RWPE2 (cell line): ENCODE measurements around the gene ME3.

Source experiments
- ATAC-seq: fragments of 200-7000 bp; cut with Tn5 transposase; 3 replicates; pipeline ENCODE4 v1.9.1; 2021; ENCODE audit warnings: low read depth
- DNase-seq: peaks from one replicate; pipeline ENCODE4 v3.0.0-alpha.2; 2020; ENCODE audit warnings: low spot score
- H3K27ac ChIP-seq: fragments of 450-650 bp; 2 replicates; pipeline ENCODE4 v1.5.1; 2017; ENCODE audit warnings: mild to moderate bottlenecking; ENCODE audit not compliant: poor library complexity, severe bottlenecking
- H3K27me3 ChIP-seq: fragments of 250-450 bp; sonication (Bioruptor Pico); 2 replicates; pipeline ENCODE4 v1.5.1; 2021; ENCODE audit warnings: mild to moderate bottlenecking, moderate library complexity; ENCODE audit not compliant: insufficient read depth, poor library complexity, severe bottlenecking
- H3K36me3 ChIP-seq: fragments of 250-450 bp; sonication (Bioruptor Pico); 2 replicates; pipeline ENCODE4 v1.5.1; 2020; ENCODE audit warnings: low read depth, mild to moderate bottlenecking, moderate library complexity
- H3K4me1 ChIP-seq: fragments of 250-450 bp; sonication (Bioruptor Pico); 2 replicates; pipeline ENCODE4 v1.5.1; 2021; ENCODE audit warnings: mild to moderate bottlenecking, moderate library complexity; ENCODE audit not compliant: insufficient read depth, poor library complexity, severe bottlenecking
- H3K4me3 ChIP-seq: fragments of 250-450 bp; sonication (Bioruptor Pico); 2 replicates; pipeline ENCODE4 v1.5.1; 2021; ENCODE audit warnings: mild to moderate bottlenecking, moderate library complexity; ENCODE audit not compliant: severe bottlenecking
- H3K9me3 ChIP-seq: fragments of 250-450 bp; sonication (Bioruptor Pico); 2 replicates; pipeline ENCODE4 v1.5.1; 2021; ENCODE audit warnings: mild to moderate bottlenecking, moderate library complexity; ENCODE audit not compliant: severe bottlenecking
- TF ChIP-seq, protein P1 (sequence below): fragments of 450-650 bp; IDR thresholded peaks from one replicate; pipeline ENCODE4 v1.5.1; 2017; ENCODE audit warnings: mild to moderate bottlenecking, moderate library complexity; ENCODE audit not compliant: poor library complexity, severe bottlenecking

Gene ME3

DNA sequence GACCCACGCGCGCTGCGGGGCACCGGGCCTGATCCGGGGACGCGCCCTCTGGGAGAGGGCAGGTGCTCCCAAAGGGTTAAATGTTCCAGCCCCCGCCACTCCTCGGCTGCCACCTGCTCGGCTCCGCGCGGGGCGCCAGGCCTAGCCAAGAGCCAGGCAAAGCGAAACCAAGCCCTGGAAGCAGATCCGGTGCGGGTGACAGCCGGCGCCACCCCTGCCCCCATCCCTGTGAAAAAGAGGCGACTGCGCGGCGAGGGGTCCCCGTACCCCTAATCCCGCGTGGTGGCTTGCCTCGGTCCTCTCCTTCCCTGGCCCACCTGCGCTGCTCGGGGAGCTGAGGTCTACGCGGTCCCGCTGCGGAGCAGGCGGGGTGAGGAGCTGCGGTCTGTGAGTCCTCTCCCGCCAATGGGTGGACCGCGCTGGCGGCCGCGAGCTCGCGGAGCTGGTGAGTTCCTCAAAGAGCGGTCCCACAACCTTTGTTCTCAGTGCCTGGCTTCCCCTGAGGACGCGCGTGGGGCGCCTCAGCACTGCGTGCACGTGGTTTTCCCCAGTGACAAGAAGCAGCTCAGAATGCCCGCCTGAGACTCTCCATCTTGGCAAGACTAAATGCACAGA lies at the start of gene ME3:
TSS of gene ME3 (minus strand) at position 610 of the 615 bp plus-strand sequence.
- DNase-seq: no peak
- peak; percentile 70 for ATAC-seq
- peak within 1 kb of the TSS; percentile 15 for H3K27ac ChIP-seq
- H3K4me1 ChIP-seq: peaks cover 9% of the 10 kb centered on the region
- TF ChIP-seq, protein P1, sequence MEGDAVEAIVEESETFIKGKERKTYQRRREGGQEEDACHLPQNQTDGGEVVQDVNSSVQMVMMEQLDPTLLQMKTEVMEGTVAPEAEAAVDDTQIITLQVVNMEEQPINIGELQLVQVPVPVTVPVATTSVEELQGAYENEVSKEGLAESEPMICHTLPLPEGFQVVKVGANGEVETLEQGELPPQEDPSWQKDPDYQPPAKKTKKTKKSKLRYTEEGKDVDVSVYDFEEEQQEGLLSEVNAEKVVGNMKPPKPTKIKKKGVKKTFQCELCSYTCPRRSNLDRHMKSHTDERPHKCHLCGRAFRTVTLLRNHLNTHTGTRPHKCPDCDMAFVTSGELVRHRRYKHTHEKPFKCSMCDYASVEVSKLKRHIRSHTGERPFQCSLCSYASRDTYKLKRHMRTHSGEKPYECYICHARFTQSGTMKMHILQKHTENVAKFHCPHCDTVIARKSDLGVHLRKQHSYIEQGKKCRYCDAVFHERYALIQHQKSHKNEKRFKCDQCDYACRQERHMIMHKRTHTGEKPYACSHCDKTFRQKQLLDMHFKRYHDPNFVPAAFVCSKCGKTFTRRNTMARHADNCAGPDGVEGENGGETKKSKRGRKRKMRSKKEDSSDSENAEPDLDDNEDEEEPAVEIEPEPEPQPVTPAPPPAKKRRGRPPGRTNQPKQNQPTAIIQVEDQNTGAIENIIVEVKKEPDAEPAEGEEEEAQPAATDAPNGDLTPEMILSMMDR: no peak
- H3K4me3 ChIP-seq: peak within 1 kb of the TSS; percentile 34
- no peaks in the 10 kb centered on the region for H3K27me3 ChIP-seq
- H3K36me3 ChIP-seq: no peaks in the 10 kb centered on the region
- H3K9me3 ChIP-seq: no peaks in the 10 kb centered on the region

DNA sequence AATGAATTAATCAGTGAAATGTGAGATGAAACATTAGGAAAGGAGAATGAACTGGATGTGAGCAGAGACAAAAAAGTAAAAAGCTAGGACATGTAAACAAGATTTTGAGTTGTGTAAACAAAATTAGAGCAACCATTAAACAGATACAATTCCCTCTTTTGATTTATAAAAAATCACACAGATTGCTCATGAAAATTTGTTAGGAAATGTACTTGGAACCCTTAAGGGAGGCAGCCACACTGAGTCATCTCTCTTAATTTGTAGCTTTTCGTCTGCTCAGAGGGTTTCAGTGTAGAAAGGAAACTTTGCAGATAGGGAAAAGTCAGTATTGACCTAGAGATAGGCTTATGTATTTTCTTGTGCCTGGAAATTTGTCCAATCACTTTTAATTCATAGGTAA lies 49.6 kb upstream of the ME3 start:
- DNase-seq (no peak), ATAC-seq (no peak)
- H3K27me3 ChIP-seq: no peaks in the 10 kb centered on the region
- TF ChIP-seq, protein P1: no peak
- H3K4me1 ChIP-seq: peaks cover 35% of the 10 kb centered on the region
- peak overlapping the region; percentile 97 for H3K27ac ChIP-seq
- peaks cover 5% of the 10 kb centered on the region for H3K9me3 ChIP-seq
- peaks cover 4% of the 10 kb centered on the region; the same call in 1 of the 2 replicates for H3K36me3 ChIP-seq
- H3K4me3 ChIP-seq: no peak overlapping the region

DNA sequence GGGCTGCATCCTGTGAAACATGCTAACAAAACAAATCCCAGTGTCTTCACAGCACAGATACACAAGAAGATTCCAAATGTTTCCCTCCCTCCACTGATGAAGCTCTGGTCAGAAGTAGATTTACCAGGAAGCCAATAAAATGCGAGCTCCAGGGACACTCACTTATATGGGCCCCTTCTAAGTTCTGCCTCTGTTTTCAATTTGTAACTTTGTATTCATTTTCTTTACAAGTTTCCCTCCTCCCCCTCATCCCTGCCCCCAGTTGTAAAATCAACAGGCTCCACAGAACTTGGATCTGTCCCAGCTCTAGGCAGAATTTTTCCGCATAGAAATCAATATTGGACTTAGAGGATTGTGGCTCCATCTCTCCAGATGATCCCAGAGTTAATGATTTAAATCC lies 48.1 kb upstream of the ME3 start:
- no peak overlapping the region for H3K4me3 ChIP-seq
- H3K36me3 ChIP-seq: peaks cover 4% of the 10 kb centered on the region; the same call in 1 of the 2 replicates
- peak overlapping the region; percentile 97 for H3K27ac ChIP-seq

DNA sequence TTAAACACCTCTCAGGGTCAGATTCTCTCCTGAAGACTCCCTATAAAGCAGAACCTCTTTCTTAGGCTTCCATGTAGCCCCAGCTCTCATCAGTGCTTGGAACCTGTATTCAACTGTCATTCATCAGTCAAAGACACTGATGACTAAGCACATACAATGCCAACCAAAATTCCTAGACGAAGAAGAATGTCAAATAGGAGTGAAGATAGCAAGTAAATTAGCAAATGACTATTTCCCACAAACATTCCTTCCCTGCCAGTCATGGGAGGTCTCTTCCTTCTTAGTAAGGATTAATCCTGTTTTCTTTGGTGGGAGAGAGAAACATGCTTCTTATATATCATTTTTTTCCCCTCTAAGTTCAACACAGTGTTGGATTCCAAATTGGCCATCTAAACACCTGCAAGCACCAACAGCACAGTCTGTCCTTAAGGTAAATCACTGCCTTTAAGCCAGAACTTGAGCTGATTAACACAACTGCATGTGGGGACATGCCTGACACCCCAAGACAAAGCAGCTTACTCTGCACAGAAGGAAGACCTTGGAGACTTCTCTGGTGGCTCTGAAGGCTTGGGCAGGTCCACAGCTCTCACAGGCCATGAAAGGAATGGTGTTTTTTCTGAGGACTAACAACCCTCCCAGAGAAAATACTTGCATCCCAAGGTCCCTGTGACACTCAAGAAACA lies 47.5 kb upstream of the ME3 start:
- DNase-seq: no peak
- Histone ChIP-seq H3K9me3 (peaks cover 5% of the 10 kb centered on the region), H3K4me1 (peaks cover 35% of the 10 kb centered on the region), H3K27me3 (no peaks in the 10 kb centered on the region), H3K36me3 (peaks cover 4% of the 10 kb centered on the region; the same call in 1 of the 2 replicates), H3K4me3 (no peak overlapping the region), H3K27ac (peak overlapping the region; percentile 97)
- peak; percentile 88 for ATAC-seq
- TF ChIP-seq, protein P1: no peak

More for the DNA sequence above, 48.1 kb upstream of the ME3 start:
- Histone ChIP-seq H3K9me3 (peaks cover 5% of the 10 kb centered on the region), H3K27me3 (no peaks in the 10 kb centered on the region), H3K4me1 (peaks cover 35% of the 10 kb centered on the region)
- DNase-seq (no peak), ATAC-seq (no peak)
- TF ChIP-seq, protein P1: no peak

DNA sequence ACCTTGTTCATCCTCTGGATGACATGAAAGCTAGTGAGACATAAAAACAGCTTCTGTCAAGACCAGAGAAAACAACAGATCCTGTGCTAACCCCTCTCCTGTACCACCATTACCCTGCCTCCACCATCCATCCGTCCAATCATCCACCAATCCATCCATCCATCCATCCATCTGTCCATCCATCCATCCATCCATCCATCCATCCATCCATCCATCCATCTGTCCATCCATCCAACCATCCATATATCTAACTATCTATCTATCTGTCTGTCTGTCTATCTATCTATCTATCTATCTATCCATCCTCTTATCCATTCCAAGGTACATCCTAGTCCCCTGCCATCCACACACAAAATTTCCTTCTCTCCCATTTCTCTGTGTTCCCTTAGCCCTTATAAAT lies 46.6 kb upstream of the ME3 start:
- Histone ChIP-seq H3K4me3 (no peak overlapping the region), H3K36me3 (peaks cover 4% of the 10 kb centered on the region; the same call in 1 of the 2 replicates), H3K9me3 (peaks cover 5% of the 10 kb centered on the region), H3K27me3 (no peaks in the 10 kb centered on the region), H3K27ac (peak overlapping the region; percentile 97), H3K4me1 (peaks cover 29% of the 10 kb centered on the region)
- ATAC-seq (no peak), DNase-seq (no peak)
- TF ChIP-seq, protein P1: no peak
